MM.1S (cell line): ENCODE measurements around the gene PCNX3.

Source experiments
- CTCF ChIP-seq: fragments of 300-600 bp; sonication (generic); IDR thresholded peaks from 2 replicates; pipeline ENCODE4 v1.5.1; 2016; ENCODE audit warnings: antibody characterized with exemption, low read length, mixed read lengths
- EZH2 ChIP-seq: fragments of 300-600 bp; sonication (generic); optimal IDR thresholded peaks from 2 replicates; pipeline ENCODE3; 2017; ENCODE audit warnings: low read depth, mild to moderate bottlenecking, antibody characterized with exemption, low read length, mixed read lengths
- EZH2phosphoT487 ChIP-seq: fragments of 300-600 bp; sonication (generic); IDR thresholded peaks from 2 replicates; pipeline ENCODE4 v1.6.1; 2018; ENCODE audit warnings: antibody characterized with exemption, low read length

GRCh38 chr11:65577756-65578109 lies 37.8 kb upstream of the PCNX3 start:
- TF ChIP-seq CTCF (no peak), EZH2 (no peak), EZH2phosphoT487 (no peak)
